ENCODE measurements around the gene RAB22A. TPM values are rescaled to one million over a fixed set of nuclear protein-coding genes. Genes with fewer than 3 reads are reported as not detected.
A peak's percentile ranks its signal among the peaks of the same experiment; 100 is the strongest.

Gene RAB22A
- total RNA-seq, result 1 to 10 TPM; 9.3 to 9.8 TPM

GRCh38 chr20:58309591-58310290 lies at the start of gene RAB22A:
Gene RAB22A, plus strand, starts transcription at chr20:58309715. Its CDS starts 262 bp downstream, at chr20:58309977.
- CTCF ChIA-PET, result no interaction called here
- intact Hi-C loops (cut with micrococcal nuclease), result loop anchor here (1.0 to 10.0 kb wide), 7 partner anchors 43 to 1633 kb away; partner anchors contain the start of genes ATP5F1E, FAM217B, PPP1R3D and VAPB
- Mint-ChIP-seq H3K4me1 (ENCODE audit: low read depth) (peaks cover 72% of the 10 kb centered on the region), H3K27ac (peak within 1 kb of the TSS; percentile 90), H3K27me3 (ENCODE audit: low read depth) (no peaks in the 10 kb centered on the region), H3K36me3 (ENCODE audit: low read depth) (peaks cover 18% of the 10 kb centered on the region), H3K4me3 (peak within 1 kb of the TSS; percentile 93), H3K9me3 (no peaks in the 10 kb centered on the region)
- DNase-seq, result peak; percentile 81

- H3K4me1 Mint-ChIP-seq (ENCODE audit: low read depth), result peaks cover 24% of the 10 kb centered on the region
- intact Hi-C loops (cut with micrococcal nuclease), result no loop called here
- H3K9me3 Mint-ChIP-seq, result no peaks in the 10 kb centered on the region
- H3K27me3 Mint-ChIP-seq (ENCODE audit: low read depth), result no peaks in the 10 kb centered on the region
- no peak overlapping the region for H3K4me3 Mint-ChIP-seq
- peaks cover 12% of the 10 kb centered on the region for H3K36me3 Mint-ChIP-seq (ENCODE audit: low read depth)
- no peak overlapping the region for H3K27ac Mint-ChIP-seq
- no peak for DNase-seq
- CTCF ChIA-PET, result no interaction called here
Observed at GRCh38 chr20:58260006-58260405, 49.5 kb upstream of the RAB22A start.

GRCh38 chr20:58261660-58262059 lies 47.9 kb upstream of the RAB22A start:
- no peak for DNase-seq
- no peaks in the 10 kb centered on the region for H3K9me3 Mint-ChIP-seq
- CTCF ChIA-PET, result no interaction called here
- H3K36me3 Mint-ChIP-seq (ENCODE audit: low read depth), result peaks cover 14% of the 10 kb centered on the region
- no peaks in the 10 kb centered on the region for H3K27me3 Mint-ChIP-seq (ENCODE audit: low read depth)
- no peak overlapping the region for H3K27ac Mint-ChIP-seq
- H3K4me1 Mint-ChIP-seq (ENCODE audit: low read depth), result peaks cover 12% of the 10 kb centered on the region
- intact Hi-C loops (cut with micrococcal nuclease), result no loop called here
- no peak overlapping the region for H3K4me3 Mint-ChIP-seq

GRCh38 chr20:58264271-58264670 lies 45.2 kb upstream of the RAB22A start:
- intact Hi-C loops (cut with micrococcal nuclease), result no loop called here
- H3K27me3 Mint-ChIP-seq (ENCODE audit: low read depth), result no peaks in the 10 kb centered on the region

GRCh38 chr20:58267389-58268215 lies 41.9 kb upstream of the RAB22A start:
- CTCF ChIA-PET, result interaction anchor here (0.8 kb wide), 1 partner anchor 34 kb away, joined by 6 read pairs; no protein-coding TSS in a partner anchor
- Mint-ChIP-seq H3K4me3 (no peak overlapping the region), H3K36me3 (ENCODE audit: low read depth) (peaks cover 22% of the 10 kb centered on the region), H3K27ac (no peak overlapping the region), H3K4me1 (ENCODE audit: low read depth) (peaks cover 37% of the 10 kb centered on the region), H3K27me3 (ENCODE audit: low read depth) (no peaks in the 10 kb centered on the region), H3K9me3 (no peaks in the 10 kb centered on the region)
- no peak for DNase-seq
- intact Hi-C loops (cut with micrococcal nuclease), result no loop called here

More at GRCh38 chr20:58264271-58264670, 45.2 kb upstream of the RAB22A start:
- no peak overlapping the region for H3K4me3 Mint-ChIP-seq
- H3K36me3 Mint-ChIP-seq (ENCODE audit: low read depth), result peaks cover 17% of the 10 kb centered on the region
- H3K9me3 Mint-ChIP-seq, result no peaks in the 10 kb centered on the region
- peaks cover 23% of the 10 kb centered on the region for H3K4me1 Mint-ChIP-seq (ENCODE audit: low read depth)
- CTCF ChIA-PET, result no interaction called here
- no peak overlapping the region for H3K27ac Mint-ChIP-seq
- DNase-seq, result no peak

- H3K9me3 Mint-ChIP-seq, result no peaks in the 10 kb centered on the region
- H3K4me3 Mint-ChIP-seq, result no peak overlapping the region
- H3K27me3 Mint-ChIP-seq (ENCODE audit: low read depth), result no peaks in the 10 kb centered on the region
- no peak for DNase-seq
- H3K27ac Mint-ChIP-seq, result no peak overlapping the region
- CTCF ChIA-PET, result no interaction called here
- H3K4me1 Mint-ChIP-seq (ENCODE audit: low read depth), result peaks cover 37% of the 10 kb centered on the region
- peaks cover 22% of the 10 kb centered on the region for H3K36me3 Mint-ChIP-seq (ENCODE audit: low read depth)
- intact Hi-C loops (cut with micrococcal nuclease), result no loop called here
Observed at GRCh38 chr20:58268421-58268821, 41.1 kb upstream of the RAB22A start.

GRCh38 chr20:58268936-58269619 lies 40.4 kb upstream of the RAB22A start:
- H3K27ac Mint-ChIP-seq, result no peak overlapping the region
- intact Hi-C loops (cut with micrococcal nuclease), result no loop called here
- H3K9me3 Mint-ChIP-seq, result no peaks in the 10 kb centered on the region
- H3K4me3 Mint-ChIP-seq, result no peak overlapping the region
- peaks cover 37% of the 10 kb centered on the region for H3K4me1 Mint-ChIP-seq (ENCODE audit: low read depth)
- CTCF ChIA-PET, result no interaction called here
- no peaks in the 10 kb centered on the region for H3K27me3 Mint-ChIP-seq (ENCODE audit: low read depth)
- H3K36me3 Mint-ChIP-seq (ENCODE audit: low read depth), result peaks cover 22% of the 10 kb centered on the region
- peak; percentile 37 for DNase-seq

GRCh38 chr20:58271606-58272351 lies 37.7 kb upstream of the RAB22A start:
- Mint-ChIP-seq H3K36me3 (ENCODE audit: low read depth) (peaks cover 27% of the 10 kb centered on the region), H3K9me3 (peaks cover 1% of the 10 kb centered on the region), H3K27ac (peak overlapping the region; percentile 35), H3K4me1 (ENCODE audit: low read depth) (peaks cover 38% of the 10 kb centered on the region), H3K27me3 (ENCODE audit: low read depth) (no peaks in the 10 kb centered on the region), H3K4me3 (no peak overlapping the region)
- intact Hi-C loops (cut with micrococcal nuclease), result loop anchor here (1.0 kb wide), 1 partner anchor 35 kb away; no protein-coding TSS in a partner anchor
- CTCF ChIA-PET, result interaction anchor here (0.5 to 1.2 kb wide), 3 partner anchors 34 to 674 kb away, joined by 3 to 4 read pairs (median 3); no protein-coding TSS in a partner anchor
- peak; percentile 78 for DNase-seq

GRCh38 chr20:58274384-58274783 lies 35.1 kb upstream of the RAB22A start:
- Mint-ChIP-seq H3K27ac (no peak overlapping the region), H3K4me1 (ENCODE audit: low read depth) (peaks cover 17% of the 10 kb centered on the region), H3K36me3 (ENCODE audit: low read depth) (peaks cover 17% of the 10 kb centered on the region), H3K27me3 (ENCODE audit: low read depth) (no peaks in the 10 kb centered on the region), H3K4me3 (no peak overlapping the region), H3K9me3 (peaks cover 1% of the 10 kb centered on the region)
- CTCF ChIA-PET, result no interaction called here
- DNase-seq, result no peak
- intact Hi-C loops (cut with micrococcal nuclease), result no loop called here

- DNase-seq, result no peak
- H3K36me3 Mint-ChIP-seq (ENCODE audit: low read depth), result peaks cover 17% of the 10 kb centered on the region
- no peak overlapping the region for H3K27ac Mint-ChIP-seq
- CTCF ChIA-PET, result no interaction called here
- no peak overlapping the region for H3K4me3 Mint-ChIP-seq
- peaks cover 1% of the 10 kb centered on the region for H3K9me3 Mint-ChIP-seq
- H3K27me3 Mint-ChIP-seq (ENCODE audit: low read depth), result no peaks in the 10 kb centered on the region
- H3K4me1 Mint-ChIP-seq (ENCODE audit: low read depth), result peaks cover 4% of the 10 kb centered on the region
- intact Hi-C loops (cut with micrococcal nuclease), result no loop called here
Observed at GRCh38 chr20:58277107-58277506, 32.4 kb upstream of the RAB22A start.

- no peaks in the 10 kb centered on the region for H3K27me3 Mint-ChIP-seq (ENCODE audit: low read depth)
- H3K36me3 Mint-ChIP-seq (ENCODE audit: low read depth), result peaks cover 16% of the 10 kb centered on the region
- H3K4me3 Mint-ChIP-seq, result no peak overlapping the region
- H3K4me1 Mint-ChIP-seq (ENCODE audit: low read depth), result peaks cover 4% of the 10 kb centered on the region
- H3K9me3 Mint-ChIP-seq, result peaks cover 1% of the 10 kb centered on the region
- CTCF ChIA-PET, result interaction anchor here (0.6 to 0.8 kb wide), 2 partner anchors 22 to 67 kb away, joined by 3 to 4 read pairs; no protein-coding TSS in a partner anchor
- no peak for DNase-seq
- H3K27ac Mint-ChIP-seq, result no peak overlapping the region
- intact Hi-C loops (cut with micrococcal nuclease), result no loop called here
Observed at GRCh38 chr20:58277578-58278472, 31.7 kb upstream of the RAB22A start.

All from activated naive CD4-positive, alpha-beta T cell treated with anti-CD3 and anti-CD28 coated beads for 36 hours (primary cell).